HepG2 (cell line): ENCODE measurements around the gene MAP3K1.

Experiments
- USF2 ChIP-seq, 2 experiments: sonication (generic) in 1 of 2; formaldehyde crosslinking in 1 of 2; IDR thresholded peaks; 2 replicates each; pipeline versions ENCODE4 v1.5.1 to v1.6.1; 2011 to 2020; ENCODE audit warnings: borderline replicate concordance in 1 of 2, low read depth in 1 of 2, low read length in 1 of 2, mild to moderate bottlenecking in 1 of 2, missing genetic modification reagents in 1 of 2, moderate library complexity in 1 of 2
- ZBTB8A ChIP-seq: sonication (generic); formaldehyde crosslinking; IDR thresholded peaks from 2 replicates; pipeline ENCODE4 v1.4.0; 2020; ENCODE audit warnings: mild to moderate bottlenecking, low read depth, missing genetic modification reagents, borderline replicate concordance

DNA sequence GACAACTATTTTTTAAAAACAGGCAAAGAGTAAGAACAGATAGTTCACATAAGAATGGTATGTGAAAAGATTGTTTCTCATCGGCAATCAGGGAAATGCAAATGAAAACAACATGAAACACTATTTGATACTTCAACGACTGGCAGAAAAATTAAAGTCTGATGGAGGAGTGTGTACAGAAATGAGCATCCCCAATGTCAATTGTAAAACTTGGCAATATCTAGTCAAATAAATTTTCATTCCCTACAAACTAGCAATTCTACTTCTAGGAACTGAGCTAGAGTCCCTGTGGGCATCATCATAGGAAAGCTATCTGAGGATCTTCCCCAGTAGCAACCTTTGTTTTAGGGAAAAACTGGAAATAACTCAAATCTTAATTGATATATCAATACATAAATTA is 29.0 kb upstream of the MAP3K1 start:
- TF ChIP-seq ZBTB8A (CRISPR knock-in tag) (no peak), USF2 (IDR thresholded peaks at IDR 0.05; ENCODE audit: low read depth, low read length) (no peak), USF2 (CRISPR knock-in tag; IDR thresholded peaks at IDR 0.05; ENCODE audit: borderline replicate concordance) (no peak)
